Upper lobe of left lung (tissue), 4 donors: ENCODE measurements around the gene SLC12A7.

Experiments used
- POLR2A ChIP-seq, 4 donors: fragments of 450-650 bp; IDR thresholded peaks; one replicate each; pipeline ENCODE4 v1.5.1; 2016 to 2017; ENCODE audit warnings: antibody characterized with exemption in 4 of 4, mild to moderate bottlenecking in 2 of 4
- TF ChIP-seq, protein P1 (sequence below), 6 experiments: fragments of 450-650 bp in 4 of 6; fragments of 200-600 bp in 2 of 6; sonication (generic) in 2 of 6; IDR thresholded peaks; one replicate each; pipeline ENCODE4 v1.5.1; 2016 to 2019; ENCODE audit warnings: antibody characterized with exemption in 6 of 6

DNA sequence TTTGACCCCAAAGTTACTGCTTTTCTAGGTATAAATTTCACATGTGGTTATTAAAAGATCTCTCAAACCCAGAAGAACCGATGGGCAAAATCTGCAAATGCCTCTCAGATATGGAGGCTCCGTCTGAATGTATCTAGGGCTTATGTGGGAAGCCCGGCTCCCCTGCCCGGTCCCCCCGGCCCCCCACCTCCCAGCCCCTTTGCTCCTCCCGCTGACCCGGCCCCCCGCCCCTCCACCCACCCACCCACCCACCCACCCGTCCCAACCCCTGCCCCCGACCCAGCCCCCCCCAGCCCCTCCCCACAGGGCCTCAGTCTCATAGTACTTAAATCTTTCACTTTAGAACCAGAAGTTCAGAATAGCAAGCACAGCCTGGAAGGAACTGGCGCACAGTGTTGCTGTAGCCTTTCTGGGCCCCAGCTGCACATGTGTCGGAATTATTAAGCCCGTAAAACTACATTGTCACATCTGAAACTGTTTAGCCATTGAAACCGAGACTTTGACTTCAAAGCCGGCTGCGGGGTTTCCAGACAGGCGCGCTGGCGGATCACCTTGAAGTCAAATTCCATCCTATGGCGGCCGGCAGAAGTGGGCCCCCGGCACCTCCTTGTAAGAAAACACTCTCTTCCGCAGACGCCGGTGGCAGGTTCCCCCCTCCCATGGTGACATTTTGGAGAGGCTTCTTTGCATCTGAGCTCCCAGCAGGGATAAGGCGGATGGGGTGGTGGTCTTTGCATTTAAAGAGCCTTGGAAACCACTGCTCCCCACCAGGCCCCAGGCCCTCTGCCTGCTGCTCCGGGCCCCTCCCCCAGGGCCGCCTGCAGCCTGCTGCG, 90.5 kb downstream of the SLC12A7 start:
- TF ChIP-seq, protein P1, sequence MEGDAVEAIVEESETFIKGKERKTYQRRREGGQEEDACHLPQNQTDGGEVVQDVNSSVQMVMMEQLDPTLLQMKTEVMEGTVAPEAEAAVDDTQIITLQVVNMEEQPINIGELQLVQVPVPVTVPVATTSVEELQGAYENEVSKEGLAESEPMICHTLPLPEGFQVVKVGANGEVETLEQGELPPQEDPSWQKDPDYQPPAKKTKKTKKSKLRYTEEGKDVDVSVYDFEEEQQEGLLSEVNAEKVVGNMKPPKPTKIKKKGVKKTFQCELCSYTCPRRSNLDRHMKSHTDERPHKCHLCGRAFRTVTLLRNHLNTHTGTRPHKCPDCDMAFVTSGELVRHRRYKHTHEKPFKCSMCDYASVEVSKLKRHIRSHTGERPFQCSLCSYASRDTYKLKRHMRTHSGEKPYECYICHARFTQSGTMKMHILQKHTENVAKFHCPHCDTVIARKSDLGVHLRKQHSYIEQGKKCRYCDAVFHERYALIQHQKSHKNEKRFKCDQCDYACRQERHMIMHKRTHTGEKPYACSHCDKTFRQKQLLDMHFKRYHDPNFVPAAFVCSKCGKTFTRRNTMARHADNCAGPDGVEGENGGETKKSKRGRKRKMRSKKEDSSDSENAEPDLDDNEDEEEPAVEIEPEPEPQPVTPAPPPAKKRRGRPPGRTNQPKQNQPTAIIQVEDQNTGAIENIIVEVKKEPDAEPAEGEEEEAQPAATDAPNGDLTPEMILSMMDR (IDR thresholded peaks at IDR 0.05): no peak
- TF ChIP-seq POLR2A (IDR thresholded peaks at IDR 0.05): no peak
